Sciatic nerve (tissue), 2 donors: ENCODE data around the gene GNRH2. TPM values are rescaled to one million over a fixed set of nuclear protein-coding genes. Genes with fewer than 3 reads are reported as not detected.
"Not testable (repeated sequence)": the region's sequence is repeated elsewhere in the genome, so short reads cannot be mapped to it uniquely, and the experiment has no call there.

Experiments
- ATAC-seq: fragments of 200-7000 bp; cut with Tn5 transposase; one replicate; pipeline ENCODE4 v1.9.1; 2020; ENCODE audit warnings: mild to moderate bottlenecking, moderate library complexity
- DNase-seq: peaks from one replicate; pipeline ENCODE4 v3.0.0-alpha.2; 2020; ENCODE audit warnings: low spot score
- intact Hi-C: fragments of 100-400 bp; cut with DNase I; formaldehyde crosslinking; loops from one replicate; pipeline ENCODE4 v1.14.2; 2022
- total RNA-seq: library from RNA; stranded (reverse); fragmentation: NEBNext Ultra II Directional; extraction: Animal tissue kit (Norgen Biotek cat#: 25700); gene quantifications from one replicate; pipeline ENCODE4 v1.2.1, GENCODE V29; 2021
- donor health status: DM: no; HTN: no; CAD: no.
- donor health status: DM: no; HTN: no; CAD: no.

The GNRH2 gene, protein sequence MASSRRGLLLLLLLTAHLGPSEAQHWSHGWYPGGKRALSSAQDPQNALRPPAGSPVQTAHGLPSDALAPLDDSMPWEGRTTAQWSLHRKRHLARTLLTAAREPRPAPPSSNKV
- total RNA-seq, result not detected

DNA sequence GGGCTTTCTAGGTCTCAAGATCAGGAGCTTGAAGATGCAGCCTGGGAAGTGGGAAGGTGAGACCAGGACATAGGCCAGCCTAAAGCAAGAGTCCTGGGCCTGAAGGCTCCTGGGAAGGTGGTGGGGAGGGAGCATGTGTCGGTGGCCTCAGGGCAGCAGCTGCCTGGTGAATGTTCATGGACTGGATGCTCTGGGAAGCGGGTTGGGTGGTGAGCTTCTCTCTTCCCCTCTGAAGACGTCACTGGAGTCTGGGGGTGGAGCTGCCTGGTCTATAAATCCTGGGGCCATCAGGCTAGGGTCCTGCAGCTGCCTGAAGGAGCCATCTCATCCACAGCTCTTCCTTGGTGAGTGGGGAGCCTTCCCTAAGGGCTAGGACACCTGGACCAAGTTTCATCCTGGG is at the start of gene GNRH2:
TSS of gene GNRH2 (plus strand) at position 301 of the 400 bp plus-strand sequence. CDS start 793 bp downstream, outside the sequence.
- ATAC-seq (no peak), DNase-seq (no peak)
- intact Hi-C loops, result no loop called here

DNA sequence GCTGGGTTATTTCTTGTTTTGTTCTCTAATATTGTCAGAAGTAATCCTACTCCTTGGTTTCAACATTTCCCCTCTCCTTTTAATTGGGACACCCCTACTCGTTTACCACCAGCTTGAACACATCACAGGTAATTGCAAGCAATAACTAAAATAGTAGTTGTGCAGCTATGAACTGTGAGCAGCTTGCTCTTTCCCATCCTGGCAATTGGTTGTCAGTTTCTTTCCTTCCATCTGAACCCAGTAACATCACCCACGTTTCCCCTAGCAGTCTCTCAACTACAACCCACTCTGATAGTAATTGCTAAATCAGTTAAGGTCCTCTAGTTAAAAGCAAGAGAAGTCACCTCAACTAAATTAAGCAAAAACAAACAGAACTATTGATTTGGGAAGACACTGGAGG is 47.6 kb upstream of the GNRH2 start:
- intact Hi-C loops, result no loop called here

DNA sequence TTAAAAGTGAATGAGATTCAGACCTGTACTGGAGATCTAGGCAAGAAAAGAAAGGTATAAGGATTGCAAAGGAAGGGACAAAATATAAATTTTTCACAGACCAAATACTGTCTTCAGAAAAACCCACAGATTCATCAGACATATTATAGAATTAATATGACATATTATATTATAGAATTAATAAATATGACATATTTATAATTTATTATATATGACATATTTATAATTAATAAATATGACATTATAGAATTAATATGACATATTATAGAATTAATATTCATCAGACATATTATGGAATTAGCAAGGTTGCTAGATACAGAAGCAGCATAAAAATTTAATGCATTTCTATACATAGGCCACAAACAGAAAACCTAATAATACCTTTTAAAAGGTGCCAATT is 44.7 kb upstream of the GNRH2 start:
- ATAC-seq (no peak), DNase-seq (no peak)
- intact Hi-C loops, result no loop called here

More for the DNA sequence above, 47.6 kb upstream of the GNRH2 start:
- no peak for ATAC-seq
- DNase-seq, result no peak

DNA sequence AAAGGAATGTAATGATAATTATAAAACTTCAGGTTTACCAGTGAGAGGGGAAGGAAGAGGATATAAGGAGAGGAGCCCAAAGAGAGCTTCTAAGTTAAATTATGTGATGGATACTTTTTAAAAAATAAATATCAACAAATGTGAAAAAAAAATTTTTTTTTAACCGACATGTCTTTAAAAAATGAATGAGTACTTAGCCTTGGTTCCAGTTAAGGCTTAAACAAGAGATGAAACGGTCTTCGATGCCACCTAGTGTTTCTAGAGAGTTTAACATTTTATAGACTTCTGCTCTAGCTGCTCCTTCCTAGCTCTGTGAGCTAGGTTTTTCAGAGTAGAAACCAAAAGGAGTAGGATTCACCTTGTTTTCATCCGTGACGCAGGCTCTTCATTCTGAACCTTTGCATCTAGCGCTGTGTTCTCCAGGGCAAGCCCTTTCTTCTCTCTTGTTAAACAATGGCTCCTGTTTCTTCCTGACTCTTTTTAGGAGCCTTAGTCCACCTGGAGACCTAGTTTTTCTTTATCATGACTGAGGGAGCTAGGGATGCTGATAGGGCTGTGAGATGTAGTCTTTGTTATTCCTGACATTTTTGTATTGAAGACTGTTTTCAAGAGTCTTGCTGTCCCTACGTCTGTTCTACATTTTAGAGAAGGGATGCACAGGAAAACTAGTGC is 42.4 kb upstream of the GNRH2 start:
- DNase-seq (no peak), ATAC-seq (peak; percentile 67)
- intact Hi-C loops, result no loop called here

DNA sequence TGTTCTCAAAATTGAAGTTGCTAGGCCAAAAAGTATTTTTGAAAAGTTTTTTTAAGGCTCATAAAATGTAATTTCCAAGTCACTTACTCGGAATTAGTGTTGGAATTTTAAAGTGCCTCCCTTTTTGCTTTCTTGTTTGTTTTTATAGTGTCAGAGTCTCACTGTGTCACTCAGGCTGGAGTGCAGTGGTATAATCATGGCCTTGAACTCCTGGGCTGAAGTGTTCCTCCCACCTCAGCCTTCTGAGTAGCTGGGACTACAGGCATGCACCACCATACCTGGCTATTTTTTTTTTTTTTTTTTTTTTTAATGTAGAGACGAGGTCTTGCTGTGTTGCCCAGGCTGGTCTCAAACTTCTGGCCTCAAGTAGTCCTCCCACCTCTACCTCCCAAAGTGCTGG is 40.0 kb upstream of the GNRH2 start:
- intact Hi-C loops, result no loop called here
- no peak for DNase-seq
- no peak for ATAC-seq

DNA sequence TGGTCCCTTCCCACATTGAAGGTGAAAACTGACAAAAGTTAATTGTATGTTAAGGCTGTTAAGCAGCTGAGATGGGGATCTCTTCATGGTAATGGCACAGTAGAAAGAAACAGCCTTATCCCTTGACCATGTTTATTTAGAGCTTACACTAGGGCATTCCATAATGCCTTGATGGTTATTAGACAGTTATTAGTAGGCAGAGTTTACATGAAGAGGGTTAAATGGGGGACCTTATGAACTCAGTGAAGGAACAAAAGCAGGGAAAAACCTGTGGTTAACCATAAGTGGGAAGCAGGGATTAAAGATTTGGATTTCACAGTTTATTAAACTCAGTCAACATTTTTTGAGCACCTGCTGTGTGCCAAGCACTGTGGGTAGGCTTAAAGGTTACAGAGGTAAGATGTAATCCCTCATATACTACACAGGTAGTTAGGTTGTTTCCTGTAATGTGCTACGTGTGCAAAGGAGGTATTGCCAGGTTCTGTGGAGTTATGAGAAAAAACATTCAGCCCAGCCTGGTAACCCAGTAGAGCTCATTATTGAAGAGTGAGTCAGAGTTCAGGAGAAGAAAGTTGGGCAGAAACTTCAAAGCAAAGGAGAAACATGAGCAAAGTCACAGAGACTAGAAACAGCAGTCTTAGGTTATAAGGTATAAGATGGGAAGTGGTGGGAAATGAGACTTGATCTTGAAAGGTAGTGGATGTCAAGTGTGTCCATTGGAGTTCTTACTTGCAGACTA is 32.3 kb upstream of the GNRH2 start:
- DNase-seq, result no peak
- intact Hi-C loops, result no loop called here
- ATAC-seq, result no peak

DNA sequence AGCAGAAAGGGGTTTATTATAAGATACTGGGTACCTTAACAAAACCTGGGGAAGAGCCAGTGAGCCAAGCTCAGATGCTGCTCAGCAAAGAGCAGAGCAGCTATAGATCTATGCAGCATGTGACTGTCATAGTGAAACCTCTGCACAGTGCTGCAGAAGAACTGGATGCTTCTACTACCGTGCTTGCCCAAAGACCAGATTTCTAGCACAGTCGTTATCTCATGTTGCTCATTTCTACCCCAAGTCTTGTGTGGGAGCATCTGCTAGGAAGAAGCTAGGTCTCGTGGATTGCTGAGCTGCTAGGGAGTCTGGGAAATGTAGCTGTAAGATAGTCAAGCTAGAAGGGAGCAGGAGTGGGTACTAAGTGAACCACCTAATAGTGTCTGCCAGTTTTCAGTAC is 31.7 kb upstream of the GNRH2 start:
- intact Hi-C loops, result no loop called here
- ATAC-seq (no peak), DNase-seq (no peak)

DNA sequence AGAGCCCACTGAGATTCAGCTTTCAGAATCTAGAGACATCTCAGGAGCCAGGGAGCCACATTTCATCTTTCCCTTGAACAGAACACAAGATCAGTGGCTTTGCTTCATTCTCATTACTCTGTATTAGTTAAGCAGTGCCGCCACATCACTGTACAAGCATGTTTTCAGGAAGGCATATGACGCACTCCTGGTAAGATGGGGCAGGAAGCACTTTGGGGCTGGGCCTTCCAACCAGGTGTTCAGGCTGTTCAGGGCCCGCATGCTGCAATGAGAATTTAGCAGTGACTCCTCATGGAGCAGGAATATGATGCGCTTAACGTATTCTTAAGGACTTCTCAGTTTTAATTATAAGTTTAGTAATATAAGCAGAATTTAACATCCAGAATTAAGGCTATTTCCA is 29.7 kb upstream of the GNRH2 start:
- intact Hi-C loops, result no loop called here

DNA sequence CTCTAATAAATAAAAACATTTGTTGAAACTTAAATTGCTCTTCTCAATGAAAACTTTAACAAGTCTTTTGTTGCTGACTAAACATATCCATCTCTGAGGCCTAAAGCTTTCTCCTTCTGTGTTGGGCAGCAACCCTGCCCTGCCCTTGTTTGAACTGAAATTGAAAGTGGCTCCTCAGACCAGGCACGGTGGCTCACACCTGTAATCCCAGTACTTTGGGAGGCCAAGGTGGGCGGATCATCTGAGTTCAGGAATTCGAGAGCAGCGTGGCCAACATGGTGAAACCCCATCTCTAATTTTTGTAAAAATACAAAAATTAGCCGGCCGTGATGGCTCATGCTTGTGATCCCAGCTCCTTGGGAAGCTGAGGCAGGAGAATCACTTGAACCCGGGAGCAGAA is 29.2 kb upstream of the GNRH2 start:
- intact Hi-C loops, result no loop called here
- ATAC-seq (no peak), DNase-seq (no peak)

More for the DNA sequence above, 29.7 kb upstream of the GNRH2 start:
- DNase-seq, result no peak
- no peak for ATAC-seq

DNA sequence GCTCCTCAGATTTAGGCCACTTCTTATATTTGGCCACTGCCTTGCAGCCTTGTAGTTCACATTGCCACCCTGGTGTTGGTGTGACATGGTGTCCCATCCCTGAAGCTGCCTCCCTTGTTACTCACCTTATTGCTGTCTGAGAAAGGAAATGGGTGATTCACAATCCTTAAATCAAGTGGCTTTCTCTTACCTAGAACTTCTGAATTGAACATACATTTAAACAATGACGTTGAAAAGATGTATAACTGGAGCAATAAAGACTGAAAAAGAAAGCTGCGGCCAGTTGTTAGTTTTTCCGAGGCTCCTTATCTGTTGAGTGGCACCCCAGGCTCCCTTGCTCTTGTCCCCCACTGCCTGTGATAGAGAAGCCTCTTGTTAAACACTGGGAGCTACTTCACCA is 28.8 kb upstream of the GNRH2 start:
- DNase-seq (no peak), ATAC-seq (no peak)
- intact Hi-C loops, result no loop called here

DNA sequence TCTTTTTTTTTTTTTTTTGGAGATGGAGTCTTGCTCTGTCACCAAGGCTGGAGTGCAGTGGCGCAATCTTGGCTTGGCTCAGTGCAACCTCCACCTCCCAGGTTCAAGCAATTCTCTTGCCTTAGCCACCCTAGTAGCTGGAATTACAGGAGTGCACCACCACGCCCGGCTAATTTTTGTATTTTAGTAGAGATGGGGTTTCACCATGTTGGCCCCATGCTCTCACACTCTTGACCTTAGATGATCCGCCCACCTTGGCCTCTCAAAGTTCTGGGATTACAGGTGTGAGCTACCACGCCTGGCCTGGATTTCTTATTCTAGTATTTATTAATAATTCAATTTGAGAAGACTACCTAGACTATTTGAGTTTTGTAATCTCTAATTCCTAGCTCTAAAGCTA is 28.1 kb upstream of the GNRH2 start:
- intact Hi-C loops, DNase-seq, ATAC-seq: not testable (repeated sequence)

DNA sequence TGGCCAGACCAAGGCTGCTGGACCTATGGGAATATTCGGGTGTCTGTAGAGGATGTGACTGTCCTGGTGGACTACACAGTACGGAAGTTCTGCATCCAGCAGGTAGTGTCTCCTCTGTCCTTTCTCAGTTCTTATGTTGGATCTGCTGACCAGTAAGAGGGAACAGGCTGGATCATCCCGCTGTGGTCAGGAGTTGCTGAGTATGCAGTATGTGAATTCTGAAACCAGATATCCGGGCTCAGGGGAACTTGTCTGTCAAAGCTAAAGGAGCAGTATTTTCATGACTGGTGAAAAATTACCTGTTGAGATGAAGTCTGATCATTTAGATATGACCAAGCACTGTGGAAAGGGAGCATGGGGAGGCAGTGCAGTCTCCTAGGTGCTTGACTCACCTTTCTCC is 22.1 kb upstream of the GNRH2 start:
- no peak for ATAC-seq
- intact Hi-C loops, result no loop called here
- no peak for DNase-seq

DNA sequence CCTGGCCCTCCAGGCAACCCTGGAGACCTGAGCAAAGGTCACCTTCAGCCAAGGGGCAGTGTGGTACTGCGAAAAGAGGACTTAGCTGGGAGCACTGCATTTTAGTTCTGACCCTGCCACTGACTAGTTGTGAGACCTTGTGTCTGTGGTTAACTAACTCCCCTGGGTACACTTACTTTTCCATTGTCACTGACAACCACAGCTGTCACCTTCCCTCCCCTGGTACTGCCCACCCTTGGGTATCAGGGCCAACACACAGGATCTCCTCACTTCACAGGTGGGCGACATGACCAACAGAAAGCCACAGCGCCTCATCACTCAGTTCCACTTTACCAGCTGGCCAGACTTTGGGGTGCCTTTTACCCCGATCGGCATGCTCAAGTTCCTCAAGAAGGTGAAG is 21.6 kb upstream of the GNRH2 start:
- DNase-seq (peak; percentile 33), ATAC-seq (peak; percentile 15)
- intact Hi-C loops, result no loop called here

DNA sequence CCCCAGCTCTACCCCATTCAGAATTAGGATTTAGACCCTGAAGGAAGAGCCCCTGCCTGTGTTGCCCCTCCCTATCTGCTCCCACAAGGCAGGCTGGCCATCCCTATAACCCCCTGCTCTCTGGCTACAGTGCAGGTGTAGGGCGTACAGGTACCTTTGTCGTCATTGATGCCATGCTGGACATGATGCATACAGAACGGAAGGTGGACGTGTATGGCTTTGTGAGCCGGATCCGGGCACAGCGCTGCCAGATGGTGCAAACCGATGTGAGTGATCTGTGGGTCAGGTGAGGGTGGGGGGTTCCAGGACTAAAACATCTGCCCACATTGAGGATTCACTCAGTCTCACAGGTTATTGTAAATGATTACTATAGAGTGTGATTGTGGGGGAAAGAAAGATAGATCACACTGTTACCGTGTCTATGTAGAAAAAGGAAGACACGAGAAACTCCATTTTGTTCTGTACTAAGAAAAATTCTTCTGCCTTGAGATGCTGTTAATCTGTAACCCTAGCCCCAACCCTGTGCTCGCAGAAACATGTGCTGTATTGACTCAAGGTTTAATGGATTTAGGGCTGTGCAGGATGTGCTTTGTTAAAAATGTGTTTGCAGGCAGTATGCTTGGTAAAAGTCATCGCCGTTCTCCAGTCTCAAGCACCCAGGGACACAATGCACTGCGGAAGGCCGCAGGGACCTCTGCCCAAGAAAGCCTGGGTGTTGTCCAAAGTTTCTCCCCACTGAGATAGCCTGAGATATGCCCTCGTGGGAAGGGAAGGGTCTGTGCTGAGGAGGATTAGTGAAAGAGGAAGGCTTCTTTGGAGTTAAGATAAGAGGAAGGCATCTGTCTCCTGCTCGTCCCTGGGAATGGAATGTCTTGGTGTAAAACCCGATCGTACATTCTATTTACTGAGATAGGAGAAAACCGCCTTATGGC is 20.6 kb upstream of the GNRH2 start:
- intact Hi-C loops, result not testable (repeated sequence)

DNA sequence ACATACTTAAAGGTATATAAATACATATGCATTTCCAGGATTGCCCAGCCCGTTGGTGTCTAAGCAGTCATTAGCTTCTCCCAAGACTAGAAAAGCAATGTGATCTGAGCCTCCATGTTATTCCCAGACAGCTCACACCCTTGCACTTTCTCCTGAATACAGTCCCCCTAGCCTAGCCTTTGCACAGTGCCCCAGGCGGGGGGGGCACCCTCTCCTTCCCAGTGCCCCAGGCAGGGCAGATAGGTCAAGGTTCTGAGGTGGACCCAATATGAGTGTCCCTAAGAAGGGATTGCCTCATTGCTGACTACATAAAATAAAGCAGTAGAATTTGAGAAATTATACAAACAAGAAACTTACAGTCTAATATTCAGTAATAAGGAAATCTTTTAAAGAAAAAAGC is 15.4 kb upstream of the GNRH2 start:
- intact Hi-C loops, result no loop called here
- DNase-seq (no peak), ATAC-seq (no peak)

More for the DNA sequence above, 20.6 kb upstream of the GNRH2 start:
- peak; percentile 35 for DNase-seq
- ATAC-seq, result not testable (repeated sequence)

DNA sequence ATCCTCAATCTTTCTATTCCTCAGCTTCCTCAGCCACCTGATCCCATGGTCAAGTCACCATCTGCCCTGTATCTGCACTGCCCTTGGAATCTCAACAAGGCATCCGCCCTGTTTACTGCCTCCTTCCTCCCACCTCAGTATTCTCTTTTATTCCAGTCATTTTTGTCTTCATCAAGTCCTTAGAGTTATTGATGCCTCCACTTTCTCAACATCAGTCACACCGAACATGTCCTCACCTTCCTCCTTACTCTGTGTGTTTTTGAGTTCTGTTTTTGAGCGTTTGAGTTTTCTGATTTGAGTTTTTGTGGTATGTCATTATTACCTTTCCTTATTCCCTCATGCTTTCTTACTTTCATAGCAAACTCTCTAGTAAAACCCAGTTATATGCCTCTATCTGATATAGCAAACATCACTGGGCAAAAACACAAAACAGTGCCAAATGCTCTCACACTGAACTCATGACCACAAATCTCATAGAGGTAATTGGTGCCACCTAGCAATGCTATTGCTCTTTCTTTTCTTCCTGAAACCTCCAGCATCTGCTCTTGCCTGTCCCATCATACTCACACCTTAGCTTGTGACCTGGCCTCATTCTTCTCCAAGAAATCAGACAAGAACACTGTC is 11.8 kb upstream of the GNRH2 start:
- ATAC-seq (no peak), DNase-seq (no peak)
- intact Hi-C loops, result no loop called here

DNA sequence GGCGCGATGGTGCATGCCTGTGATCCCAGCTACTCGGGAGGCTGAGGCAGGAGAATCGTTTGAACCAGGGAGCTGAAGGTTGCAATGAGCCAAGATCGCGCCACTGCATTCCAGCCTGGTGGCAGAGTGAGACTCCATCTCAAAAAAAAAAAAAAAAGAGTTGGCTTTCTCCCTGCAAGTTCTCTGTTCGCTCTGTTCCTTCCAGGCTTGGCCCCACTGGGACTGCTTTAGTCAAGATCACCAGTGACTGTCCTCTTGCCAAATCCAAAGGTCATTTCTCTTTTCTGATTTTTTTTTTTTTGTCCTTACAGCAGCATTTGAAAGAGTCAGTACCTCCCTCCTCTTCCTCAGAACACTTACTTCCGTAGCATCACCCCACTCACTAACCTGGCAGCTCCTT is 10.8 kb upstream of the GNRH2 start:
- ATAC-seq (peak; percentile 73), DNase-seq (no peak)
- intact Hi-C loops, result no loop called here

DNA sequence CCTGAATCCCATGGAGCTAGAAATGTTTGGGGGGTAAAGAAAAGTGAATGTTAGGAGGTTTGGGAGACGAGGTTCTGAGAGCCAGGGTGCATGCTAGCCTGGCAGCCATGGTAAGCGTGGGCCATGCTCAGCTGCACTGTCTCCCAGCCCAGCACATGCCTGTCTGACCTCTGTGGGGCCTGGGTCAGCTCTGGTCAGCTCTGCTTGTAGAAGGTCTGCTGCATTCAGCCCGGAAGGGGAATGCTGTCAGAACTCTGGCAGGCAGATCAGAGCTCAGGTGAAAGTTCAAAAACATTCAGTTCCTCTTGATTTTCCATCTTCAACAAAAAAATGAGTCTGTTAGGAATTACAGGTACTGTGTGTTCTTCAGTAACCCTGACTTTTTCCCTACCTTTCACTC is 5.8 kb upstream of the GNRH2 start:
- ATAC-seq, result no peak
- no peak for DNase-seq
- intact Hi-C loops, result no loop called here

DNA sequence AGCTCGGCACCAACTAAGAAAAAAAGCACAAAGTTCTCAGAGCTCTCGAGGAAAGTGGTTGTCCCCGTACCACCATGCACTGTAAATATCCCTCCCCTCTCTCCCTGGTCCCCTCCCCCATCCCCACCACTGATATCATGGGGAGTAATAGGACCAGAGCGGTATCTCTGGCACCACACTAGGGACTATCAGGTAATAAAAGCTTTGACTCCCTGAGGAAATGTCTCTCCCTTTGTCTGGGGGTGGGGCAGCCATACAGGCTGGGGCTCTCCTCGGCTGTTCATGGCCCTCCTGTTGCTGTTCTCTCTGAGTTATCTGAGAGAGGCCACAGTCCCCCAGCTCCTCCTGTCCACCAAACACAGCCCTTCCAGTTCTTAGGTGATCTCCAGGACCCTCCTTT is 5.0 kb upstream of the GNRH2 start:
- DNase-seq, result no peak
- intact Hi-C loops, result no loop called here
- ATAC-seq, result no peak
